GM12878 (cell line): ENCODE results near the gene RASGRP3. TPM values are rescaled to one million over a fixed set of nuclear protein-coding genes. Genes with fewer than 3 reads are reported as not detected.

Source experiments
- ATAC-seq: fragments of 200-7000 bp; cut with Tn5 transposase; 3 replicates; pipeline ENCODE4 v1.9.1; 2020; ENCODE audit warnings: mild to moderate bottlenecking, moderate library complexity
- BruUV-seq: library from RNA; stranded (reverse); fragments of 400-500 nt; replicated peaks from 2 replicates; lab custom pipeline; 2021; lab: Mats Ljungman, UMichigan
- CTCF ChIA-PET: fragments of 300-600 bp; sonication (Branson Sonifier 250); formaldehyde crosslinking; extraction: SDS; loops from one replicate; lab custom pipeline; 2021; ENCODE audit warnings: inconsistent platforms; lab: Yijun Ruan, JAX
- POLR2A ChIA-PET: fragments of 350-600 bp; formaldehyde crosslinking; extraction: SDS; loops from one replicate; lab custom pipeline; 2021; ENCODE audit warnings: inconsistent platforms; lab: Charles Lee
- RAD21 ChIA-PET: fragments of 300-600 bp; sonication (Branson Sonifier 250); formaldehyde crosslinking; loops from one replicate; lab custom pipeline; 2023; ENCODE audit warnings: antibody characterized with exemption; ENCODE audit not compliant: unreplicated experiment; lab: Charles Lee
- SMC1A ChIA-PET: fragments of 300-600 bp; sonication (Branson Sonifier 250); formaldehyde crosslinking; loops from one replicate; lab custom pipeline; 2023; ENCODE audit not compliant: unreplicated experiment, uncharacterized antibody; lab: Charles Lee
- DNase-seq: peaks from one replicate; pipeline ENCODE4 v3.0.0-alpha.2; 2011; ENCODE audit warnings: low read depth, low spot score
- FAIRE-seq: peaks from 3 replicates; lab custom pipeline; 2011; peaks lifted over from hg19 to GRCh38; lab: Jason Lieb, UNC
- H2AFZ ChIP-seq: 2 replicates; pipeline ENCODE4 v1.6.0; 2011; ENCODE audit warnings: low read depth, low read length, control low read depth; ENCODE audit not compliant: control insufficient read depth
- H3K27ac ChIP-seq: 2 replicates; pipeline ENCODE4 v1.5.1; 2011; ENCODE audit warnings: control low read depth; ENCODE audit not compliant: control insufficient read depth, insufficient read depth
- H3K27me3 ChIP-seq, 2 experiments: replicated peaks in 1 of 2; 2 replicates each; pipeline versions ENCODE4 v1.6.0 to v1.6.1; 2011; ENCODE audit warnings: low read length in 1 of 2; ENCODE audit not compliant: control insufficient read depth in 2 of 2, insufficient read depth in 2 of 2
- H3K36me3 ChIP-seq, 2 experiments: 2 replicates each; pipeline ENCODE4 v1.5.1; 2011; ENCODE audit warnings: low read length in 1 of 2; ENCODE audit not compliant: control insufficient read depth in 2 of 2, insufficient read depth in 2 of 2
- H3K4me1 ChIP-seq: 2 replicates; pipeline ENCODE4 v1.6.1; 2011; ENCODE audit warnings: mild to moderate bottlenecking, low read length, moderate library complexity, mixed read lengths; ENCODE audit not compliant: control insufficient read depth, insufficient read depth
- H3K4me2 ChIP-seq: 2 replicates; pipeline ENCODE4 v1.6.0; 2011; ENCODE audit warnings: control low read depth; ENCODE audit not compliant: control insufficient read depth, insufficient read depth
- H3K4me3 ChIP-seq: fragments of 200-600 bp; sonication (generic); 2 replicates; pipeline ENCODE4 v1.5.1; 2016
- H3K79me2 ChIP-seq: 2 replicates; pipeline ENCODE4 v1.6.0; 2011; ENCODE audit warnings: low read length; ENCODE audit not compliant: control insufficient read depth, insufficient read depth
- H3K9ac ChIP-seq: 2 replicates; pipeline ENCODE4 v1.8.0; 2011; ENCODE audit warnings: low read length, control low read depth, mixed read lengths; ENCODE audit not compliant: control insufficient read depth, insufficient read depth
- H3K9me3 ChIP-seq: replicated peaks from 3 replicates; pipeline ENCODE4 v1.5.1; 2011; ENCODE audit warnings: mild to moderate bottlenecking, low read length; ENCODE audit not compliant: control insufficient read depth, insufficient read depth
- H4K20me1 ChIP-seq: 2 replicates; pipeline ENCODE4 v1.6.0; 2011; ENCODE audit not compliant: control insufficient read depth, insufficient read depth
- CREB1 ChIP-seq: IDR thresholded peaks from 2 replicates; pipeline ENCODE4 v1.6.1; 2012; ENCODE audit warnings: low read depth, mild to moderate bottlenecking, inconsistent platforms
- DPF2 ChIP-seq: fragments of 450-650 bp; IDR thresholded peaks from 2 replicates; pipeline ENCODE4 v1.6.1; 2017; ENCODE audit warnings: mild to moderate bottlenecking
- FOXM1 ChIP-seq: IDR thresholded peaks from 2 replicates; pipeline ENCODE4 v1.6.1; 2012; ENCODE audit warnings: low read depth, mild to moderate bottlenecking, inconsistent platforms, low read length, moderate library complexity
- GABPA ChIP-seq: IDR thresholded peaks from 2 replicates; pipeline ENCODE4 v1.6.1; 2014; ENCODE audit warnings: antibody characterized with exemption, low read depth, mild to moderate bottlenecking, inconsistent platforms
- JUNB ChIP-seq: IDR thresholded peaks from 2 replicates; pipeline ENCODE4 v1.6.1; 2016; ENCODE audit warnings: antibody characterized with exemption, mild to moderate bottlenecking
- MEF2B ChIP-seq: fragments of 450-650 bp; IDR thresholded peaks from 2 replicates; pipeline ENCODE4 v1.6.1; 2018; ENCODE audit warnings: mild to moderate bottlenecking, moderate library complexity; ENCODE audit not compliant: partially characterized antibody, poor library complexity, severe bottlenecking
- NFYB ChIP-seq: IDR thresholded peaks from 2 replicates; pipeline ENCODE4 v1.6.1; 2011; ENCODE audit warnings: low read depth, mild to moderate bottlenecking, low read length, improper control_type of control experiment, moderate library complexity; ENCODE audit not compliant: insufficient read depth
- PBX3 ChIP-seq: IDR thresholded peaks from 2 replicates; pipeline ENCODE4 v1.6.1; 2011; ENCODE audit warnings: mild to moderate bottlenecking, low read depth, low read length, moderate library complexity; ENCODE audit not compliant: insufficient replicate concordance
- POLR2A ChIP-seq: IDR thresholded peaks from 2 replicates; pipeline ENCODE4 v1.6.1; 2011; ENCODE audit warnings: low read depth, mild to moderate bottlenecking, low read length
- PRDM15 ChIP-seq: fragments of 450-650 bp; formaldehyde crosslinking; IDR thresholded peaks from 2 replicates; pipeline ENCODE4 v1.4.0; 2020; ENCODE audit warnings: mild to moderate bottlenecking, moderate library complexity
- SRF ChIP-seq, 2 experiments: IDR thresholded peaks; 2 replicates each; pipeline ENCODE4 v1.6.1; 2011; ENCODE audit warnings: low read depth in 2 of 2, low read length in 2 of 2, mild to moderate bottlenecking in 1 of 2, moderate library complexity in 1 of 2
- TCF12 ChIP-seq: IDR thresholded peaks from 2 replicates; pipeline ENCODE4 v1.6.1; 2011; ENCODE audit warnings: low read depth, mild to moderate bottlenecking, low read length
- ZNF217 ChIP-seq: fragments of 450-650 bp; IDR thresholded peaks from 2 replicates; pipeline ENCODE4 v1.6.1; 2017; ENCODE audit warnings: antibody characterized with exemption, mild to moderate bottlenecking
- WGBS: methylation state at CpG from one replicate; pipeline ENCODE4 v1.1.6; 2016; ENCODE audit warnings: low lambda C conversion rate; ENCODE audit not compliant: insufficient replicate concordance, insufficient coverage; ENCODE audit errors: missing lambda C conversion rate; 5-methylcytosine and 5-hydroxymethylcytosine counted together
- in situ Hi-C: fragments of 300-500 bp; cut with MboI; formaldehyde crosslinking; loops from 9 replicates; pipeline ENCODE4 v1.14.3; 2018; ENCODE audit warnings: mixed read lengths
- intact Hi-C: fragments of 100-400 bp; cut with micrococcal nuclease; formaldehyde crosslinking; loops from one replicate; pipeline ENCODE4 v1.14.2; 2022; ENCODE audit not compliant: unreplicated experiment
- polyA plus RNA-seq, 11 experiments: library from polyadenylated mRNA; depleted of rRNA in 4 of 11; unstranded in 6 of 11; stranded (reverse) in 5 of 11; fragments of >200 nt; fragmentation: Nextera tagmentation in 4 of 11; fragmentation: Illumina TruSeq in 1 of 11; extraction: Ambion mirVana in 4 of 11; extraction: Trizol in 1 of 11; gene quantifications; 1 replicate in 1 of 11; 2 replicates in 10 of 11; pipeline versions ENCODE4 v1.2.1 to v1.2.3, GENCODE V29; 2011 to 2016; ENCODE audit warnings: inconsistent platforms in 2 of 11, missing spikeins in 2 of 11, low read depth in 1 of 11
- total RNA-seq, 4 experiments: library from RNA; depleted of rRNA in 3 of 4; stranded (reverse); fragments of >200 nt in 3 of 4; fragmentation: Illumina TruSeq in 1 of 4; extraction: Trizol in 1 of 4; gene quantifications; 2 replicates each; pipeline versions ENCODE4 v1.2.1 to v1.2.3, GENCODE V29; 2013 to 2021
- TF ChIP-seq, protein P1 (sequence below): fragments of 450-650 bp; IDR thresholded peaks from 2 replicates; pipeline ENCODE4 v1.6.1; 2017; ENCODE audit warnings: mild to moderate bottlenecking
- TF ChIP-seq, protein P2 (sequence below): fragments of 150-350 bp; IDR thresholded peaks from 2 replicates; pipeline ENCODE4 v1.6.1; 2014; ENCODE audit warnings: mild to moderate bottlenecking, low read depth, low read length
- TF ChIP-seq, protein P3 (sequence below): IDR thresholded peaks from 2 replicates; pipeline ENCODE4 v1.6.1; 2012; ENCODE audit warnings: low read length, inconsistent platforms

RASGRP3 gene
- total and polyA plus RNA-seq, 10 of the 15 experiments (the other 5 are each of a cell fraction or from before 2014, with no cell fraction given) = 31.6 to 106 (median 64.7) TPM

- H3K36me3 ChIP-seq = no peaks in the 10 kb centered on the region
- no peak overlapping the region for H3K9ac ChIP-seq
- ChIA-PET POLR2A (no interaction called here), SMC1A (no interaction called here), RAD21 (no interaction called here), CTCF (interaction anchor here (2.4 kb wide), 1 partner anchor 23 kb away, joined by 5 read pairs; no protein-coding TSS in a partner anchor)
- TF ChIP-seq ZNF217 (no peak), JUNB (no peak), DPF2 (no peak), POLR2A (no peak), FOXM1 (no peak), MEF2B (no peak), NFYB (no peak), TCF12 (no peak), GABPA (no peak), PRDM15 (CRISPR knock-in tag) (no peak), CREB1 (no peak), SRF (IDR thresholded peaks at IDR 0.05; ENCODE audit: low read depth in 2 of 2, low read length in 2 of 2) (no peak), PBX3 (no peak)
- TF ChIP-seq, protein P1, sequence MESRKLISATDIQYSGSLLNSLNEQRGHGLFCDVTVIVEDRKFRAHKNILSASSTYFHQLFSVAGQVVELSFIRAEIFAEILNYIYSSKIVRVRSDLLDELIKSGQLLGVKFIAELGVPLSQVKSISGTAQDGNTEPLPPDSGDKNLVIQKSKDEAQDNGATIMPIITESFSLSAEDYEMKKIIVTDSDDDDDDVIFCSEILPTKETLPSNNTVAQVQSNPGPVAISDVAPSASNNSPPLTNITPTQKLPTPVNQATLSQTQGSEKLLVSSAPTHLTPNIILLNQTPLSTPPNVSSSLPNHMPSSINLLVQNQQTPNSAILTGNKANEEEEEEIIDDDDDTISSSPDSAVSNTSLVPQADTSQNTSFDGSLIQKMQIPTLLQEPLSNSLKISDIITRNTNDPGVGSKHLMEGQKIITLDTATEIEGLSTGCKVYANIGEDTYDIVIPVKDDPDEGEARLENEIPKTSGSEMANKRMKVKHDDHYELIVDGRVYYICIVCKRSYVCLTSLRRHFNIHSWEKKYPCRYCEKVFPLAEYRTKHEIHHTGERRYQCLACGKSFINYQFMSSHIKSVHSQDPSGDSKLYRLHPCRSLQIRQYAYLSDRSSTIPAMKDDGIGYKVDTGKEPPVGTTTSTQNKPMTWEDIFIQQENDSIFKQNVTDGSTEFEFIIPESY = no peak
- TF ChIP-seq, protein P2, sequence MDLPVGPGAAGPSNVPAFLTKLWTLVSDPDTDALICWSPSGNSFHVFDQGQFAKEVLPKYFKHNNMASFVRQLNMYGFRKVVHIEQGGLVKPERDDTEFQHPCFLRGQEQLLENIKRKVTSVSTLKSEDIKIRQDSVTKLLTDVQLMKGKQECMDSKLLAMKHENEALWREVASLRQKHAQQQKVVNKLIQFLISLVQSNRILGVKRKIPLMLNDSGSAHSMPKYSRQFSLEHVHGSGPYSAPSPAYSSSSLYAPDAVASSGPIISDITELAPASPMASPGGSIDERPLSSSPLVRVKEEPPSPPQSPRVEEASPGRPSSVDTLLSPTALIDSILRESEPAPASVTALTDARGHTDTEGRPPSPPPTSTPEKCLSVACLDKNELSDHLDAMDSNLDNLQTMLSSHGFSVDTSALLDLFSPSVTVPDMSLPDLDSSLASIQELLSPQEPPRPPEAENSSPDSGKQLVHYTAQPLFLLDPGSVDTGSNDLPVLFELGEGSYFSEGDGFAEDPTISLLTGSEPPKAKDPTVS = no peak
- TF ChIP-seq, protein P3, sequence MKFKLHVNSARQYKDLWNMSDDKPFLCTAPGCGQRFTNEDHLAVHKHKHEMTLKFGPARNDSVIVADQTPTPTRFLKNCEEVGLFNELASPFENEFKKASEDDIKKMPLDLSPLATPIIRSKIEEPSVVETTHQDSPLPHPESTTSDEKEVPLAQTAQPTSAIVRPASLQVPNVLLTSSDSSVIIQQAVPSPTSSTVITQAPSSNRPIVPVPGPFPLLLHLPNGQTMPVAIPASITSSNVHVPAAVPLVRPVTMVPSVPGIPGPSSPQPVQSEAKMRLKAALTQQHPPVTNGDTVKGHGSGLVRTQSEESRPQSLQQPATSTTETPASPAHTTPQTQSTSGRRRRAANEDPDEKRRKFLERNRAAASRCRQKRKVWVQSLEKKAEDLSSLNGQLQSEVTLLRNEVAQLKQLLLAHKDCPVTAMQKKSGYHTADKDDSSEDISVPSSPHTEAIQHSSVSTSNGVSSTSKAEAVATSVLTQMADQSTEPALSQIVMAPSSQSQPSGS = no peak
- DNase-seq (no peak), ATAC-seq (no peak), FAIRE-seq (no peak)
- no TSS peak for BruUV-seq
- no peaks in the 10 kb centered on the region for H3K27me3 ChIP-seq
- H3K9me3 ChIP-seq = no peaks in the 10 kb centered on the region
- H2AFZ ChIP-seq = no peak overlapping the region
- intact Hi-C loops (no loop called here), in situ Hi-C loops (no loop called here)
- WGBS = 94% methylated on average over 4 of the region's 4 CpGs
- H3K4me1 ChIP-seq = no peaks in the 10 kb centered on the region
- H3K4me3 ChIP-seq = no peak overlapping the region
- no peaks in the 10 kb centered on the region for H4K20me1 ChIP-seq
- H3K79me2 ChIP-seq = no peaks in the 10 kb centered on the region
- no peak overlapping the region for H3K4me2 ChIP-seq
- no peak overlapping the region for H3K27ac ChIP-seq
These were observed 129.7 kb downstream of the RASGRP3 start for GRCh38 chr2:33606100-33606499.
